Measurements from ENCODE around the gene SLC16A9. TPM values are rescaled to one million over a fixed set of nuclear protein-coding genes. Genes with fewer than 3 reads are reported as not detected.

Gene SLC16A9
- total and polyA plus RNA-seq, 12 donors: 0.12 to 3.3 (median 2.0) TPM

GRCh38 chr10:59705931-59706330 is 3.7 kb downstream of the SLC16A9 start:
- Histone ChIP-seq H3K4me1 (peaks cover 0 to 15% (median 8%) of the 10 kb centered on the region in 9 donors), H3K36me3 (no peaks in the 10 kb centered on the region), H3K27ac (no peak overlapping the region), H3K27me3 (peaks cover 0 to 35% (median 6%) of the 10 kb centered on the region in 7 donors), H3K4me3 (no peak overlapping the region), H3K9me3 (no peaks in the 10 kb centered on the region)
- no peak for ATAC-seq
- no peak for TF ChIP-seq CTCF (IDR thresholded peaks at IDR 0.05)
- intact Hi-C loops (cut with DNase I): no loop called here
- DNase-seq: no peak

- Histone ChIP-seq H3K36me3 (no peaks in the 10 kb centered on the region), H3K4me1 (peaks cover 0 to 12% (median 8%) of the 10 kb centered on the region in 9 donors), H3K27ac (no peak overlapping the region), H3K4me3 (no peak overlapping the region), H3K27me3 (peaks cover 0 to 23% (median 5%) of the 10 kb centered on the region in 7 donors), H3K9me3 (no peaks in the 10 kb centered on the region)
- 78 to 81% methylated on average over 2 of the region's 2 CpGs for WGBS, 2 donors
- no peak for ATAC-seq
- intact Hi-C loops (cut with DNase I): loop anchor here in 1 of 10 donors (5.0 kb wide), 1 partner anchor 52 kb away; no protein-coding TSS in a partner anchor
- no peak for TF ChIP-seq CTCF (IDR thresholded peaks at IDR 0.05)
- DNase-seq: no peak
These were observed 5.0 kb downstream of the SLC16A9 start for GRCh38 chr10:59704630-59705029.

GRCh38 chr10:59702347-59702746 is 7.3 kb downstream of the SLC16A9 start:
- Histone ChIP-seq H3K4me3 (no peak overlapping the region), H3K4me1 (no peaks in the 10 kb centered on the region), H3K9me3 (no peaks in the 10 kb centered on the region), H3K27ac (no peak overlapping the region), H3K27me3 (peaks cover 0 to under 1% (median 0%) of the 10 kb centered on the region in 7 donors), H3K36me3 (no peaks in the 10 kb centered on the region)
- intact Hi-C loops (cut with DNase I): loop anchor here in 1 of 10 donors (5.0 kb wide), 1 partner anchor 50 kb away; no protein-coding TSS in a partner anchor
- ATAC-seq (no peak), DNase-seq (no peak)
- no peak for TF ChIP-seq CTCF (IDR thresholded peaks at IDR 0.05)
- 76 to 86% methylated on average over 4 of the region's 4 CpGs for WGBS, 2 donors

GRCh38 chr10:59700709-59701108 is 8.9 kb downstream of the SLC16A9 start:
- Histone ChIP-seq H3K27me3 (no peaks in the 10 kb centered on the region), H3K4me3 (no peak overlapping the region), H3K4me1 (no peaks in the 10 kb centered on the region), H3K9me3 (no peaks in the 10 kb centered on the region), H3K36me3 (no peaks in the 10 kb centered on the region), H3K27ac (no peak overlapping the region)
- ATAC-seq: no peak
- DNase-seq: no peak
- 42 to 46% methylated on average over 4 of the region's 4 CpGs for WGBS, 2 donors
- no peak for TF ChIP-seq CTCF (IDR thresholded peaks at IDR 0.05)
- intact Hi-C loops (cut with DNase I): loop anchor here in 1 of 10 donors (5.0 kb wide), 1 partner anchor 48 kb away; no protein-coding TSS in a partner anchor
